HCEC 1CT (cell line): ENCODE results near the gene PALLD.
A peak's percentile ranks its signal among the peaks of the same experiment; 100 is the strongest.
"Not testable (repeated sequence)": the region's sequence is repeated elsewhere in the genome, so short reads cannot be mapped to it uniquely, and the experiment has no call there.

Source experiments
- DNase-seq: peaks from one replicate; pipeline ENCODE4 v3.0.0-alpha.2; 2017

The PALLD gene

GRCh38 chr4:168496834-168497233 is at the start of gene PALLD:
PALLD (plus strand) TSS chr4:168497052.
- peak; percentile 45 for DNase-seq

GRCh38 chr4:168449063-168449462 is 47.8 kb upstream of the PALLD start:
- not testable (repeated sequence) for DNase-seq

- DNase-seq = peak; percentile 47
These were observed 47.0 kb upstream of the PALLD start for GRCh38 chr4:168449719-168450452.

DNA sequence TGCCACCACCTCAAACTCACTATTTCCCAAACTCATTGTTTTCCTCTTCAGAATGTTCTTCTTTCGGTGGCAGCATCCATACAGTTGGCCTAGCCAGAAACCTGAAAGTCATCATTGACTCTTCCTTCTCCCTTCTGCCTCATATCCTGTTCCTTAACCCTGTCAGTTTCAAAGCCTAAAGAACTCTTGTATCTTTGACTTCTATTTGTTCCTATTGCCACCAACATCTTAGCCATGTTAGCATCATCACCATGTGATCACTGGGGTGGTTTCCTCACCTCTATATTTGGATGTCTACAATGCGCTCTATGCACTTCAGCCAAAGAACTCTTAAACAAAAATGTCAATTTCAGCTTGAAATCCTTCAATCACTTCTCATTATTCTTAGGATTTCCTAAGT is 45.5 kb upstream of the PALLD start:
- DNase-seq = no peak

DNA sequence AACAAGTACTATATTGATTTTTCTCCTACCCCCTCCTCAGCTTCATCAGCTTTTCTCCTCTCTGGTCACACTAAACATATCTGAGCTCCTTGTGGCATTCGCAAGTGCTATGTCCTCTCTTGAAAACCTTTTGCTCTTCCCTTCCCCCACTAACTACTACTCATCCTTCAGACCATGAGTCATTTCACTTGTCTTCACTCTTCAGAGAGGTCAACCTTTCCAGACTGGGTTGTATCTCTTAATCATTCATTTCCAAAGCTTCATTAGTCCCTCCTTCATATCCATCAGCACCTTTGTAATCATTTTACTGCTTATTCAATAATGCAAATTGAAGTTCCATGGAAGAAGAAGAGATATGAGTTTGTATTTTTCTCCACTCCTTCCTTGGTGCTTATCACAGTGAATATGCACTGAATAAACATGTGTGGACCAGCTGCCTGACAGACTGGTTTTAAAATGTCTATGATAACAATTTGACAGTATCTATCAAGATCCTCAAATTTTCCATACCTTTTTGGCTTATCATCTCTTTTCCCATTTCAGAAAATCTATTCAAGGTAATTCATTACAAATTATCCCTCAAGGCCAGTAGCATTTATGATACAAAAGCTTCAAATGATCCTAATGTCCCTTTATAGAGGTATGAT is 45.0 kb upstream of the PALLD start:
- peak; percentile 63 for DNase-seq

GRCh38 chr4:168453146-168453545 is 43.7 kb upstream of the PALLD start:
- no peak for DNase-seq

GRCh38 chr4:168458256-168458655 is 38.6 kb upstream of the PALLD start:
- not testable (repeated sequence) for DNase-seq

DNA sequence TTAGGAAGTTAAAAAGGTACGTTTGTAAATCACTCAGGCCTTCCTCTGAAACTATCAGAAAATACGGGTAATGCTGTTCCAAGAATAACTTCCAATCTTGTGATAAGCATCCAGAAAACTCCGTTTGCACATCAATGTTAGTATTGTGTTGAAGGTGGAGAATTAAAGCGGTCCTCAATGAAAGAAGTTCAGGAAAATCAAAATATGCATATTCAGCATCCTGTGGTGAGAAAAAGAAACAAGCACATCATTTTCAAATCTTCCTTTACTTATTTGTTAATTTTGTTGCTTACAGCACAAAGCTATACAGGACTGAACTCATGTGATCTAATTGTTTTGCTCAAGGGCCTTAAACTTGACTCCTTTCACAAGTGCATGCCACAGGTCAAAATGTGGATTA is 35.0 kb upstream of the PALLD start:
- DNase-seq = no peak

GRCh38 chr4:168472920-168473319 is 23.9 kb upstream of the PALLD start:
- DNase-seq = no peak

DNA sequence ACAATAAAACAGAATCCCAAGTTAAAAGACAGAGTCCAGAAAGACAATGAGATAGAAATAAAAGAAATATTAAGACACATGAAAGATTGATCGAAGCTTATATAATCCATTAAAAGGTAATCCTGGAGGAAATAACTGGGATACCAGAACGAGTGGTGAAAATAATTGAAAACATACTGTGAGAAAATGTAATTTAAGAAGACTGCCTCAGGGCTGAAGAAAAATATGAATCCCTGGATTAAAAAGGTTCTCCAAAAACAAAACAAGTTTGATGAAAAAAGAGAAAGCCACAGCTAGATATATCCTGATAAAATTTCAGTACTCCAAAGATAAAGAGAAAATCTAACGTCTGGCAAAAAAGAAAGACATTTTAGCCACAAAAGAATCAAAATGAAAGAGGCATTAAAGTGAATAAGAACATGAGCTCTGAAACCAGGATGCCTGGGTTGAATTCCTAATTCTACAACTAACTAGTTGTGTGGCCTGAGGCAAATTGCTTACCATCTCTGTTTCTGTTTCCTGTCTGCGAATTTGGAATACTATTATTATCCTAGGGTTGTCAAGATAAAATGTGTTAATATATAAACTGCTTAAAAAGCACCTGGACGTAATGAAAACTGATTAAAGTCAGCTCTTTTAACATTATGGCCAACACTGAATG is 22.1 kb upstream of the PALLD start:
- DNase-seq = no peak

DNA sequence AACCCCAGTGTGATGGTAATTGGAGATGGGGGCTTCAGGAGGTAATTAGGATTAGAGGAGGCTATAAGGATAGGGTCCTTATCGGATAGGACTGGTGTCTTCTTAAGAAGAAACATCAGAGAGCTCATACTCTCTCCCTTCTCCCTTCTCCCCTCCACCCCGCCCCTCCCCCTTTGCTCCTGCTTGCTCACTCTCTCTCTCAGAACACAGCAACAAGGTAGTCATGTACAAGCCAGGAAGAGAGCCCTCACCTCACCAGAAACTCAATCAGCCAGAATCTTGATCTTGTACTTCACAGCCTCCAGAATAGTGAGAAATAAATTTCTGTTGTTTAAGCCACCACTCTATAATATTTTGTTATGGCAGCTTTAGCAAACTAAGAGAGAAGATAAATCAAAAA is 21.1 kb upstream of the PALLD start:
- DNase-seq = no peak

- no peak for DNase-seq
These were observed 18.0 kb upstream of the PALLD start for GRCh38 chr4:168478868-168479267.

DNA sequence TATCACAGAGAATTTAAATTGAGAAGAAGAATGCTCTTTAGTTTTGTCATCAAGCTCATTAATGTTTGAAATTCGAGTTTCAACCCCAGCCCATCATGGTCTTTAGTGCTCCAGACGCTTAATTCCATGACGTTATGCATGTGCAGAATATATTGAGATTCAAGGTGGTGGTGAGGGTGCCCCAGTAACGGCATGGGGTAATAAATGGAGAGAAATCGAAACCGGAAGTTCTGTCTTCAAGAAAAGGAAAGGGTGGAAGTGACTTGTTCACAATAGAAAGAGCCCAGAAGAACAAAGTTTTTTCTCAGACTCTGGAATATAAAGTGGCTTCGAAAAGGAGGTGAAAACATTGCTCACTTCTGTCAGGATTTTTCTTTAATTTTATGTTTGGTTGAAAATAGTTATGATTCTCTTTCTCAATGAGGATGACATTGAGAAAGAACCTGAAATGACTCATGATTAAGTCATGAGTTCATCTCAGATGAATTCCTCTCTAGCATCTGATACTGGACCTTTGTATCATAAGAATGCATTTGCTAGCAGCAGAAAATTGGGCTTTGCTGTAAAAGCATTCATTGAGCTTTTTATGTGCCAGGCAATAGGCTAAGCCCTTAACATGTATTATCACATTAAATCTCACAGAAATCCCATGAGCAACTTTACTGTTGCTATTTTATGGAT is 15.8 kb upstream of the PALLD start:
- DNase-seq = peak; percentile 75

GRCh38 chr4:168483811-168484210 is 13.0 kb upstream of the PALLD start:
- peak; percentile 72 for DNase-seq

DNA sequence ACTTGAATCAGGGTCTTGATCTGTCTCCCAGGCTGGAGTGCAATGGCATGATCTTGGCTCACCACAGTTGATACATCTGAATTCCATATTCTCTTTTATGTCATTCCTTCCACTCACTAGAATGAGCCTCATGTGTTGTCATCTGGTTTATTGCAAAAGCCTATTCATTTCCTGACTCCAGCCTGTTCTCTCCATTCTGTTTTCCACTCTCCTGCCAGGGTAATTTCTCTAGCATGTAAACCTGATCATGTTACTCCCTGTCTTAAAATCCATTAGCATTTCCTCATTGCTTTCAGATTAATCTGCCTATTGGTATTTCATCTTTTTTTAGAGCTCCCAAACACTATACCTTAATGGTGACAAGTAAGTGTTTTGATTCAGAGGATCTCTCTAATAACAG is 12.2 kb upstream of the PALLD start:
- peak; percentile 83 for DNase-seq

DNA sequence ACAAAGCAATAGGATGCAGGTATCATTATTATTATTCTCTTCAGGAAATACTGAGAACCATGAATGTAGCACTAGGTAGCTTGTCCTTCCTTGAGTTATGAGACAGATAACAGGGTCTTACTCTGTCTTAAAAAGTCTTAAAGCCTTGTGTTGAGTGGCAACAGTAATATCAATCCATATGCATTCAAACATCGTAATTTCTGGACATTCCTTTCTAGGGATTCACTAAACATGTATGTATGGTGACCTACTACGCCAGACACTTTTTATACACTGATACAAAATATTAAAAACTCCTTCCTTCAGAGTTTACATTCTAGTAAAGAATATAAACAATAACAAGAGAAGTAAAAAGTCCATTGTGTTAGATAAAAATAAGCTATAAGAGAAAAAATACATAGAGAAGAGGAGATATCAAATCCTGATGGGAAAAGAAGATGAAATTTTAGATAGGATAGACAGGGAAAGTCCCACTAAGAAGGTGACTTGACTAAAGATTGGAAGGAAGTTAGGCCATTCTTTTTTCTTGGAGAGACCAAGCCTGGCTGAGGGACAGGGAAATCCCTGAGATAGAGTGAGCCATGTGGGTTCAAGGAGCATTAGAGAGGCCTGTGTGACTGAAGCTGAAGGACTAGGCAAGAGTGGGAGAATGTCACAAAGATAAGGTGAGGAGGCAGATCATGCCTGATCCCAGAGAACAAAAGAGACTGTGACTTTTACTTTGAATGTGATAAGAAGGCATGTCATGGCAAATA is 11.5 kb upstream of the PALLD start:
- no peak for DNase-seq

DNA sequence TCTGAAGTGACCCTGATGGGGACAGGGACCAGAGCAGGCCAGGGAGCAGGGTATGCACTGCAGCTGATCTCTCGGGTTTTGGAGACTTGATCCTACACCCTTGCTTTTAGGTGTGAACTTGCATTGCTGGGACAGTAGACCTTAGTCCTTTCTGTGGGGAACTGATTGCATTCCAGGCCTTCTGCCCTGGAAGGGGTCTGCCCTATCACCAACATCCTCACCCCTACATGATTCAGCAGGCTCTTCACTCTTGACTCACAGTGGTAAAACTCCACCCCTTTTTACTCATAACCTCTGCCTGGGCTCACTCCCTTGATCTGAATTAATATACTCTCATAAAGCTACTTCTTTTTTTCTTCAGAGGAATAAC is 10.0 kb upstream of the PALLD start:
- peak; percentile 70 for DNase-seq

GRCh38 chr4:168487282-168488035 is 9.4 kb upstream of the PALLD start:
- DNase-seq = peak; percentile 11

GRCh38 chr4:168488869-168489274 is 8.0 kb upstream of the PALLD start:
- DNase-seq = no peak

DNA sequence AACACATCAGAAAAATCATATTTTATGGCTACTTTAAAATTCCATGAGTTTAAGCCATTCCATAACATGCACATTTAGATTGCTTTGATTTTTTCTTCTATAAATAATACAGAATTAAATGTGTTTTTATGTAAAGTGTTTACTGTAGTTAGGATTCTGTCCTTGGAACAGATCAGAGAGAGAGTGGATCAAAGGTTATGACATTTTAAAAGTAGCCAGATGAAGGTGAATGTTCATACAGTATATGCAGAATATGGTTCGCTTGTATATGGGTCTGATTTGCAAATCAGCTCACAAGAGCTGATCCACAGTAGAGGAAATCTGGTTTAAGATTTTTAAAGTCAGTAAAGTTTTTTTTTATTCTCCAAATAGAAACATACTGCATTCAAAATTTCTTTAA is 7.2 kb upstream of the PALLD start:
- DNase-seq = no peak

GRCh38 chr4:168490711-168491110 is 6.1 kb upstream of the PALLD start:
- DNase-seq = no peak

GRCh38 chr4:168491563-168491962 is 5.3 kb upstream of the PALLD start:
- no peak for DNase-seq
